Stimulated activated CD4-positive, alpha-beta T cell treated with anti-CD3 and anti-CD28 coated beads, Interleukin-2, amount 100 ng/mL, for 4 hours (primary cell): ENCODE results near the gene AGAP9.
"Not testable (repeated sequence)": the region's sequence is repeated elsewhere in the genome, so short reads cannot be mapped to it uniquely, and the experiment has no call there.

Source experiments
- DNase-seq: peaks from one replicate; pipeline ENCODE4 v3.0.0-alpha.2; 2020; ENCODE audit warnings: low read depth

Gene AGAP9

DNA sequence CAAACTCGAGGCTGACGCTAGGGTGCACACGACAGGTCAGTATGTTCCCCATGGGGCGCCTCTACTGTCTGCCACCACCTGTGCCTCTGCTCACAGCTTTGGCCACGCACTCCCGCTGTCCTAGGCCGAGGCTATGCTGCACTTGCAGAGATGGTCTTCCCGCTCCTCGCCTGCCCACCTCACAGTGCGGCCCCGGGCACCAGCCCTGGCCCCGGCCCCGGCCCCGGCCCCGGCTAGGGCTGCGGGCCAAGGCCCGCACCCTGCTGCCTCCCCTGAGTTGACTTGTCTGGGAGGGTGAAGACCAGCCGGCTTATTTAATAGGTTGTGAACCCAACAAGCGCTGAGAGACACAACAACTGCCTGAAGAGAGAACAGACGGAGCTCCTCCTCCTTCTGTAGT, at the start of gene AGAP9:
AGAP9 (minus strand) TSS at position 164 of the 400 bp plus-strand sequence; CDS start at position 52, 112 bp downstream.
- DNase-seq: not testable (repeated sequence)

- not testable (repeated sequence) for DNase-seq
Measured at GRCh38 chr10:47571138-47571912, 47.9 kb upstream of the AGAP9 start.

DNA sequence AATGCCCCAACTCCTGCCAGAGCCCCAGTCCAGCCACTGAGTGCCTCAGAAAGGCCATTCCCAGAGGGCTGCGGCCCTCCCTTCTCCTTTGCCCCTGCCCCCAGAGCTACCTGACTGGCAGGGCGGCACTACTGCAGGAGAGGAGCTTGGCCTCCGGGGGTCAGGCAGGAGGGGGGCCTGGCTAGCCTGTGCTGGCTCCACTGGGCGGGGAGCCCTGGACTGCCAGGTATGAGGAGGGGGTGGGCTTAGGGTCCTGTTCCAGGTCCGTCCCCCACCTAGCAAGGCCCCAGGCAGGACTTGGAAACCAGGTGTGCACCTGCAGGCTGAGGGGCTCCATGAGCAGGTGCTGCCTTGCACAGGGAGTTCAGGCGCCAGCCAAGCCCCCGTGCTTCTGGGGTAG, 43.3 kb upstream of the AGAP9 start:
- DNase-seq: not testable (repeated sequence)

GRCh38 chr10:47566108-47566699, 42.8 kb upstream of the AGAP9 start:
- DNase-seq: not testable (repeated sequence)

GRCh38 chr10:47565517-47565920, 42.1 kb upstream of the AGAP9 start:
- not testable (repeated sequence) for DNase-seq

DNA sequence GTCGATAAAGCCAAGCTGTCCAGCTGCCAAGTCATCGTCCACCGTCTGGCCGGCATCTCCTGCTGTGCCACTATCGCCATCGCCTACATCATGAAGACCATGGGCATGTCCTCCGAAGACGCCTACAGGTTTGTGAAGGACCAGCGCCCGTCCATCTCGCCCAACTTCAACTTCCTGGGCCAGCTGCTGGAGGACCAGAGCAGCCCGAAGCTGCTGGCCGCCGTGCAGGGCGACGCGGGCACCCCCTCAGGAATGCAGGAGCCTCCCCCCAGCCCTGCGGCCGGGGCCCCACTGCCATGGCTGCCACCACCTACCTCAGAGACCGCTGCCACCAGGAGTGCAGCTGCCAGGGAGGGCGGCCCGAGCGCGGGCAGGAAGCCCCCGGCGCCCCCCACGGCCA, 41.5 kb upstream of the AGAP9 start:
- DNase-seq: not testable (repeated sequence)

DNA sequence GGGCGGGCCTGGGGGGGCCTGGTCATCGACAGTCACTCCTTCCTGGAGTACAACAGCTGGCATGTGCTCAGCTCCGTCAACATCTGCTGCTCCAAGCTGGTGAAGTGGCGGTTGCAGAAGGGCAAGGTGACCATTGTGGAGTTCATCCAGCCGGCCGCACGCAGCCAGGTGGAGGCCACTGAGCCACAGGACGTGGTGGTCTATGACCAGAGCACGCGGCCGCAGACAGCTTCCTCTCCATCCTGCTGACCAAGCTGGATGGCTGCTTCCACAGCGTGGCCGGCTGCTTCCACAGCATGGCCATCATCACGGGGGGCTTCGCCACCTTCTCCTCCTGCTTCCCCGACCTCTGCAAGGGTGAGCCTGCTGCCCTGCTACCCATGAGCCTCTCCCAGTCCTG, 40.9 kb upstream of the AGAP9 start:
- DNase-seq: not testable (repeated sequence)

DNA sequence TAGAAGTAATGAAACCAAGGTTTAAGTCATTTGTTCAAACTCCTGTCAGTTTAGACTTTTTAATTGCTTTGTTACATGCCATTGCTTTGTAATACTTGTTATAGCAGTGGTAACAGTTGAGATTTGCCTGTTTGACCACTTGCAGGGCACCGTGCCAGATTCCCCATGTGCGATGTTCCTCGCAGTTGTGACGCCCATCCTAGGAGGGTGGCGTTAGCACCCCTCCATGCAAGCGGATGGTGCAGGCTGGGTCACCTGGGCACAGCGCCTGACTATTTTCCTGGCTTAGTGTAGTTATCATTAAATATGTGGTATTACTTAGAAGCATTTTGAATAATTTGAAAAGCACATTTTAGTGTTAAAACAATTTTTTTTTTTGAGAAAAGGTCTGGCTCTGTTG, 37.0 kb upstream of the AGAP9 start:
- not testable (repeated sequence) for DNase-seq

DNA sequence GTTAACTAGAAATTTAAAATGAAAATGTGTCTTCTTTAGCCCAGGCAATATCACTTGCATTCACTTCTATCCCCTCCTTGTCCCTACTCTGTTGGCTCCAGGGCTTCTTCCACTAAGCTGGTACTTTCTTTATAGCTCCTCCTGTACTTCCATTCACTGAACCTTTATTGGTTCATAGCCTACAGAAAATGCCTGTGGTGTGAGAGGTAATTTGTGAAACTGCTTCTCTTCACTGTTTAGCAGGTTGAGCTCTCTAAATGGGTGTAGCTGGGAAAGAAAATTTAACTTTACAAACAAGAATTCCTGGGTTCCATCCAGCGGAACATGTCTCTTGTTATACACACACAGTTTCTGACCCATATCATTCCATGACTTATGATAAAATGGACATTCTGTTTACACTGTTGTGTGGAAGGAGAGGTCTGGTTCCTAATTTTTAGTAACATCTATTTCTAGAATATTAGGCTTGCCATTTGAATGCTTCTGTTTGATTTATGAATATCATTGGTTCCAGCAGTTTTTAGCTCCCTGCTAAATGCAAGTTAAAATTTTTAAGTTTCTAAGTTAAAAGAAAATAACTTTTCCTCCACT, 36.4 kb upstream of the AGAP9 start:
- not testable (repeated sequence) for DNase-seq

DNA sequence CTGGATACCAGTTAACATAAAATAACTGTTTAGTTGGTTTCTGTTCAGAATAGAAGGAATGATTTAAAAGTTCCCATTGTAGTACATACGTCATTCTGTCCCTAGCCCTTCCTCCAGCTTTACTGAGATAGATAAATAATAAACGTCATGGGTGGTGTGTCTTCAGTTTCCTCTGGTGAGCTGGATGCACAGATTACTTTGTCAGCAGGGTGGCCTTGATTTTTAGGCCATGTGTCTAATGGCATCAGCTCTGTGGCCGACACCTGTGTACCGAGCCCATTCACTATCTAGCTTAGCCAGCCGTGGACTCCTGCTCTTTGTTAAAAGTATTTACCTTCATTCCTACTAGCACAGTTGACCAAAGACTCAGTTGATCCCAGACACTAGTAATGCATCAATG, 34.7 kb upstream of the AGAP9 start:
- not testable (repeated sequence) for DNase-seq

DNA sequence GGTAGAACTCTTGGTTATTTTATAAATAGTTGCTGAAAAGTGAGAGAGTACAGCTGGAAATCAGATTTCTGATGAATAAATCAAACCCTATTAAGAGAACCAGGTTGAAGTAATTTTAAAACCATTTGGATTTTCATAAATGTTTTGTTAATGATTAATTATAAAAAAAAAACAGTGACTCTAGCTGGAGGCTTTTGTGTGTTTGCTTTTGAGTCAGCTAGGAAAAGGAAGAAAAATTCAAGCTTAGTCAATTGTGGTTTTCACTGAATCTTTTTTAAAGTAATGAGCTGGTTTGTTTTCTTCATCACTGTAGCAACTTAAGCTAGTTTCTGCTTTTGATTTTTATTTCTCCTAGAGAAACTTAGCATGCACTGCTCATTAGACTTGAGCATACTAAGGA, 34.2 kb upstream of the AGAP9 start:
- not testable (repeated sequence) for DNase-seq

DNA sequence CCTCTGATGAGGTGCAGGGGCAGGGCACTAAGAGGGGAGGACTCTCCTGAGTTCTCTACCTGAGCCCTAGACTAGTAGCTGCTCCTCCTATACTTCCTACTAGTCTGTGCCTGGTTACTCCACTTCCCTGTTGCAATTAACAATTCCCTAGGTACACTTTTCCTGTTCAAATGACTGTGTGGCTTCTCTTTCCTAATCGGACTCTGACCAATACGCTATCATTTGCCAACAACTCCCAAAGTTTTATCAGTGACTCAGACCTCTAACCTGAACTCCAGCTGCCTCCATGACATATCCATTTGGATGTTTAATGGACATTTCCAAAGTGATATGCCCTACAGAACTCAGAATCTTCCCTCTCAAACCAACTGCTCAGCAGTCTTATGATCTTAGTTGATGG, 31.9 kb upstream of the AGAP9 start:
- DNase-seq: not testable (repeated sequence)

GRCh38 chr10:47554552-47554951, 31.1 kb upstream of the AGAP9 start:
- not testable (repeated sequence) for DNase-seq

DNA sequence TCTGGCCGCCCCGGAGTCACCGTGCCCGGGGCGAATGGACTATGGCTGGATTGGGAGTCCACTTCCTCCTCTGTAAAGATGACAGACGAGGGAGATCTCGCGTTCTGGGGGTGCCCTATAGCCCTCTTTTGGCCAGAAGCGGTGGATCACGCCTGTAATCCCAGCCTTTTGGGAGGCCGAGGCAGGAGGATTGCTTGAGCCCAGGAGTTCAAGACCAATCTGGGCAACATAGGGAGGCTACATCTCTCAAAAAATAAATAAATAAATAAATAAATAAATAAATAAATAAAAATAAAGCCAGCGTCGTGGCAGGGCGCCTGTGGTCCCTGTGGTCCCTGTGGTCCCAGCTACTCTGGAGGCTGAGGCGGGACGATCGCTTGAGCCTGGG, 30.4 kb upstream of the AGAP9 start:
- DNase-seq: not testable (repeated sequence)

DNA sequence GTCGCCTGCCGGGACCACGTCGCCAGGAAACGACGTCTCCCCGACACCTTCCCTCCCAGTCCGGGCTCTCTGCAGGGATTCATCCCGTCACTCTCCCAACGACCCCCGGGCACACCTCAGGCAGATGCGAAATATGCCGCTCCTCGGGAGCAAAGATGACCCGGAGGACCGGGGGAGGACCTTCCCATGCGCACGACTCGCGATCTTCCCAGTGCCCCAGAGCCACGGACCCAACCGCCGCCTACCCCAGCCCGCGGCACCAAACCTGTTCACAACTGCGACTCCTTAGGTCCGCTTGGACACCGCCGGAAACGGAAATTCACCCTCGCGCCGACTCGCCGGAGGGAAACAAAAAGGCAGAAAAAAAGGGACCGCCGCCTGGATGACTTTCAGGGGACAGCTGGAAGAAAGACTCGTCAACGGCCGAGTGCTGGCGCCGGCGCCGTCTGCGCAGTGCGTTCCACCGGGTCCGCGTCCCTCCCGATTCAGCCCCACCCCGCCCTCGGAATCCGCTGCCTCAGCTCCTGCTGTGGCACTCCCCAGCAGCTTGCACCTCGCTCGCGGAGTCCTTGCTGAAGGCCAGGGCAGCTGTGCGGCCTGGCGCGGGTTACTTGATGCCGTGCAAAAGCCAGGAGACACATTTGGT, 29.9 kb upstream of the AGAP9 start:
- peak; percentile 58 for DNase-seq

GRCh38 chr10:47552719-47553118, 29.3 kb upstream of the AGAP9 start:
- peak; percentile 30 for DNase-seq

GRCh38 chr10:47547286-47547685, 23.8 kb upstream of the AGAP9 start:
- DNase-seq: not testable (repeated sequence)

DNA sequence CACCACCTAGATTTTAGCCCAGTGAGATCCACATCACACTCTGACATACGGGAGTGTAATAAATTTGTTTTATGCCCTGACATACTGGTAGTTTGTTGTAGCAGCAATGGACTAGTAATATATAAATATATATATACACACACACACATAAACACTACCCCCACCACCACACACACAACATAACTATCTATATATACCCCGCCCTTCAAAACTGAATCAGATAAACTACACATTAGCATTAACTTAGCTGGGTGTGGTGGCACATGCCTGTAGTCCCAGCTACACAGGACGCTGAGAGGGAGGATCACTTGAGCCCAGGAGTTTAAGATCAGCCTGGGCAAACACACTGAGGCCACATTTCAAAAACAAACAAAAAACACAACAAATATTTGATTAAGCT, 13.0 kb upstream of the AGAP9 start:
- not testable (repeated sequence) for DNase-seq

DNA sequence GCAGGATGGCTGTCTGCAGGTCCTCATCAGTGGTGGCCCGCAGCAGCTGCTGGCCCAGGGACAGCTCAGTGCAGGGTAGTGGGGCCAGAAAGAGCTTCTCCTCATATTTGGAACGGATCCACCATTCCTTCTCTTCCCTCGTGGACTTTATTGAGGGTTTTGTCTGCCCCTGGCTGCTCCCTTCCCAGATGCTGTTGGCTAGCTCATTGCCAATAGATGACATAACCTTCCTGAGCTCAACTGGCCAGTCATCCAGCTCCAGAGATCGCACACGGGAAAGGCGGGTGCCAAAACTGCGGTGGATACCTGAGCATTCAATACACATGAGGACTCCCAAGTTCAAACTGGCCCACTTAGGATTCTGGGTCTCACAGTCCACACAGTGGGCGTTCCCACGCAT, 21.1 kb downstream of the AGAP9 start:
- not testable (repeated sequence) for DNase-seq

- not testable (repeated sequence) for DNase-seq
Measured at GRCh38 chr10:47494226-47494625, 29.2 kb downstream of the AGAP9 start.

DNA sequence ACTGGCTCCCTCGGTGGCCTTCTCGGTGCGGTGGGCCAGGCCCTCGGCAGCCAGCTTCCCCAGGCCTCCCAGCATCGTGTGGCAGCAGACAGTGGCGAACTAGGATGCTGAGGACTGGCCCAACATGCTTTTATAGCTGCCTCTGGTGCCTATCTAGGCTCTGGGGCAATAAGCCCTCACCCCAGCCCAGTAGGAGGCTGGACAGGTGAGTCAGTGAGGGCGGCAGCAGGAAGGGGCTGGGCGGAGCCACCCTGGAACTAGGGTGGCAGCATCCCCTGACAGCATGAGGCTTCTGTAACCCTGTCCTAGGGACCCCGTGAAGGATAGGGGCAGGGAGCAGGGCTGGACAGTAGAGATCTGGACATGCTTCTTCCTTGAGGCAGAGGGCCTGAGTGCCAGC, 31.8 kb downstream of the AGAP9 start, which contains the start of gene FAM25G:
FAM25G (minus strand) TSS at position 101 of the 400 bp plus-strand sequence; CDS start at position 75, 26 bp downstream.
- DNase-seq: not testable (repeated sequence)

DNA sequence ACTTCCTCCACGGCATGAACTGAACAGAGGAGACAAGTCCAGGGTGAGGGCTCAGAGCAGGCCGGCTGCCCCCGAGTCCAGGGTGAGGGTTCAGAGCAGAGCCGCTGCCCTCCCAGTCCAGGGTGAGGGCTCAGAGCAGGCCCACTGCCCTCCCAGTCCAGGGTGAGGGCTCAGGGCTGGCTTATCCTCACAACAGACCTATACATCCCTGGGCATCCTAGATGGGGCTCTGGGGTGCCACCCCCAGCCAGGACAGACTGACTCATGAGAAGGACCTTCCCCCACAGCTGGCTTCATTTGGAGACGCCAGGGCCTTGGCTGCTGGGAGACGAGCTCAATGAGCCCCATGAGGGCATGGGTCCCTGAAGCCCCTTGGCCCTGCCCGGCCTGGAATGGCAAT, 33.8 kb downstream of the AGAP9 start:
- DNase-seq: not testable (repeated sequence)
